Fibroblast of skin of left biceps (primary cell): Measurements from ENCODE around the gene INKA1.
A peak's percentile ranks its signal among the peaks of the same experiment; 100 is the strongest.
"Not testable (repeated sequence)": the region's sequence is repeated elsewhere in the genome, so short reads cannot be mapped to it uniquely, and the experiment has no call there.

Source experiments
- DNase-seq, 2 experiments: peaks; one replicate each; pipeline ENCODE4 v3.0.0-alpha.2; 2013; ENCODE audit warnings: low read depth in 2 of 2

The INKA1 gene

GRCh38 chr3:49807431-49808114, 4.5 kb downstream of the INKA1 start:
- no peak for DNase-seq

DNA sequence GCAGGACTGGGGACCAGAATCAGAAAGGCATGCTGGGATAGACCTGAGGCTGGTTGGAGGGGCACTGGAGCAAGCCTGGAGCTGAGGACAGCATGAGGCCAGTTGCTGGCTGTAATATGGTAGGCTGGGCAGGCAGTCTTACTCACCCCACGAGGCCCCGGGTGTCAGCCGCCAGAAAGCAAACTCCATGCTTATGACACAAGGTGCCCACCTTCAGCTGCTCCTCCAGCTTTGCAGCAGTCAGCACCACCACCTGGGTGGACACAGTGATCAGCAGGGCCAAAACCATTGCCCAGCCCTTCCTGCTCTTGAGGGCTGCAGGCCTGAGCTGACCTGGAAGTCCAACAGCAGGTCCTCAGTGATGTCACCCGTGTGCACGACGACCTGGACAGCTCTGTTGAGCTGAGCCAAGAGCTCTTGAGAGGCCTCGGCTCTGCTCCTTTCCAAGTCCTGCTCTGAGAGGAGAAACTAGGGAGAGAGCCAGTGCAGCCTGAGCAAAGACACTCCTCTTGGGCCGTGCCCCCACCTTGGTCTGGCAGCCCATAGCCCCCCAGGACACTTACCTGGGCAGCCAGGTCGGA, 9.9 kb downstream of the INKA1 start:
- no peak for DNase-seq

- peak; percentile 75 for DNase-seq
Observed at GRCh38 chr3:49813497-49814174, 10.6 kb downstream of the INKA1 start, which contains the start of gene UBA7. TSS of gene UBA7 (minus strand) at chr3:49813953. CDS start at chr3:49813787, 166 bp downstream.

DNA sequence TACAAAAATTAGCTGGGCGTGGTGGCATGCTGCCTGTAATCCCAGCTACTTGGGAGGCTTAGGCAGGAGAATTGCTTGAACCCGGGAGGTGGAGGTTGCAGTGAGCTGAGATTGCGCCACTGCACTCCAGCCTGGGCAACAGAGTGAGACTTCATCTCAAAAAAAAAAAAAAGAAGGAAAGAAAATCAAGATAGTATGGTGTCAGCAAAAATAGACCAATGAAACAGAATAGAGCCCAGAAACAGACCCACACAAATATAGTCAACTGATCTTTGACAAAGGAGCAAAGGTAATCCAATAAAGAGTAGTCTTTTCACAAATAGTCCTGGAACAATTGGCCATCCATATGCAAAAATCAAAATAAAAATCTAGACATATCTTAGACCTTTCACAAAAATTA, 20.1 kb downstream of the INKA1 start:
- DNase-seq: not testable (repeated sequence)

GRCh38 chr3:49826016-49826415, 23.0 kb downstream of the INKA1 start:
- DNase-seq: no peak

DNA sequence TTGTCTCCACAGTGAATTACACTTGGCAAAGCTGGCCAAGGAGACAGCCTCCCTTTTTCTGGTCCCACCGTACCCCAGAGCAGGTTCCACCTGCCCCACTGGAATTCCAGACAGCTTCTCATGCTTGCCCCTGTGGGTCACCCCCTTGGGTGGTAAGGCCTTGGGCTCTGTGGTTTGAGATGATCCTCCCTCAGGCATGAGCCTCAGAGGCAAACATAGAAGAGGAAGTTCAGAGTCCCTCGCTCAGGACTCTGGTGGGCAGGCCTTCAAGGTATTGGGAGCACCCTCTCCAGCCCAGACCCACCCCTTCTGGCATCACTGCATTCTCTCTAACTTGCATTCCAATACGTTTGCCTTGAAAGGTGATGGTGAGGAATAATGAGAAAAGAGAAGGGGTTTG, 28.3 kb downstream of the INKA1 start:
- no peak for DNase-seq

DNA sequence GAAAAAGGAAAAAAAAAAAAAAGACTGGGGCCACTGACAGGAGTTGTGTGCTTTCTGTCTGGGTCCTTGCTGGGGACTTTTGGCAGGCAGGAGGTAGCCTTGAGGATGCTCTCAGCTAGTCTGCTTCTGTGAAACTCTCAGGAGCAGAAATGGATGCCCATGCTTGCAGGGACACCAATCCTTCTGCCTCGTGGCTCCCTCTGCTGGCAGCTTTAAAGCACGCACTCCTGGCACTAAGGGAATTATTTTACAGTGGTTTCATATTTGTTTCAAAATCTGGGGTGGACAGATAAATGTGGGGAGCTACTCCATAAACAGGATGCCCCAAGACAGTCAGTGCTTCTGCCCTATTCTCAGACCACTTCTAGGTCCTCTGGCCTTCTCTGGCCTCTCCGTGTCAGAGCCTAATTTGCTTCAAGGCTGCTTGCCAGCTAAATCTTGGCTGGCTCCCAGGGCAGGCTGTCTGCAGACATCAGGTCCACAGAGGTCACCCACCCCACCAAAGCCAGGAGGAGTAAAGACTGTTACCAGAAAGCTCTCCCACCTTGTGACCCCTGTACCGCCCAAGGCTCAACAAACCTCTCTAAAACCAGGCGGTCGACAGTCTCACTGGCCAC, 36.2 kb downstream of the INKA1 start:
- DNase-seq: peak; percentile 41 to 48

GRCh38 chr3:49840388-49840787, 37.3 kb downstream of the INKA1 start:
- no peak for DNase-seq

DNA sequence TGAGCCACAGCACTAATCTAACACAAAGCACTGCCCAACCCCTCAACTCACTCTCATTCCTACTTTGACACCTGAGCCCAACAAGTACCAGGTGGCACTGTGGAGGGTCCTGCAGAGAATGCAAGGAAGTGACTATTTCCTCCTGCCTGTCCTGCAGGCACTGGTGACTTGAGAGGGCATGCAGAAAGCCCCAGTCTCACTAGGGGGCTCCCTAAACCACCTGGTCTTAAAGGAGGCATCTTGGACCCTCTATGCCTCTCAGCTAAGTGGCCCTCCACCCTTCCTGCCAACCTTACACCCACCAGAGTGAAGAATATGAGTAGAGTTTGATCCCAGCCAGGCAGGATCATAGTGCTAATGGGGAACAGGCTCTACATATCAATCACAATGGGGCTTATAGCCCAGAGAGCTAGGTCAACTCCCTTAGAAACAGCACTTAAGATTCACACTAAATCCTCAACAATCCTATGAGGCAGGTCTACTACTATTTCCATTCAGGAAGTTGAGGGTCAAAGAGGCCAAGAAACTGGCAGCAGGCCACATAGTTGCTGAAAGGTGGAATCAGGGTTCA, 38.1 kb downstream of the INKA1 start:
- DNase-seq: no peak

DNA sequence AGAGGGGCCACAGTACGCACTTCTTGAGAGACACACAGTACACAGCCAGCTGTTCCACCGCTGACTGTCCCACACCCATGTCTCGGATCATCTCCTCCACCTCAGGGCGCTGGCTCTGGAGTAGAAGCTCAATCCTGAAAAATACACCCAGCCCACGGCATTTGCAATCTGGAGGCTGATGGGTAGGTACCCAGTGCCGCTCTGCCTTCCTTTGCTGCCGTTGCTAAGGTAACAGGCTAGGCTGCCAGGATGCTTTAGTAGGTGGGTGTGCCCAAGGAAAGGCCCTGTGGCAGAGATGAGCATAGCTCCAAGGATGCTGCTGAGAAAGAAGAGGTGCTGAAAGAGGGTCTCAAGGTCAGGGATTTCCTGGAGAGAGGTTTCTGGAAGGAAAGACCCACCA, 38.7 kb downstream of the INKA1 start:
- no peak for DNase-seq

DNA sequence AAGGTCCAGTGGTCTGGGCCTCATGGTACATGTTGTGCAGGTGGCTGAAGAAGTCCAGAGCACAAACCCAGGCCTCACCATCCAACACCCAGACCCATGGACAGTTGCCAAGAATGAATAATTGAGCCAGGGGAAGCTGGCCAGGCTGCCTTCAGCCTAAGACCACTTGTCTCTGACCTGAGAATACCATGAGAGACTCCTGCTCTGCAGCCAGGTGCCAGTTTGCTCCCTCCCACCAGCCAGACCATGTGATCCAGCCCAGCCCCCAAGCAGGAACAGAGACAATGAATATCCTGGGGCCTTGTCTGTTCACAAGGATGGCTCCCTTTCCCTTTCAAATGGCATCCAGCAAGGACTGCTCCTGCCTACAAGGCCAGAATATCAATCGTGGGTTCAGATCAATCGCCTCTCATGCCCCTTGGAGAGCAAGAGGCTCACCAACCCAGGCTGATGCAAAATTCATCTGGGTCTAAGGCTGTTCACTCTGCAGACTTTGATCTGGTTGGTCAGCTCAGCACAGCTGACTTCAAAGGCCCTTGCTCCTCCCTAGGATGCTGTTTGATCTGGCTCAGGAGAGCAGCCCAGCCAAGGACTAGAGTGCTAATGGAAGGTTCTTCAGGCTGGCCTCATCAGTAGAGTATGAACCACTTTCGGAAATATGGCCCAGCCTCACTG, 39.9 kb downstream of the INKA1 start:
- no peak for DNase-seq

DNA sequence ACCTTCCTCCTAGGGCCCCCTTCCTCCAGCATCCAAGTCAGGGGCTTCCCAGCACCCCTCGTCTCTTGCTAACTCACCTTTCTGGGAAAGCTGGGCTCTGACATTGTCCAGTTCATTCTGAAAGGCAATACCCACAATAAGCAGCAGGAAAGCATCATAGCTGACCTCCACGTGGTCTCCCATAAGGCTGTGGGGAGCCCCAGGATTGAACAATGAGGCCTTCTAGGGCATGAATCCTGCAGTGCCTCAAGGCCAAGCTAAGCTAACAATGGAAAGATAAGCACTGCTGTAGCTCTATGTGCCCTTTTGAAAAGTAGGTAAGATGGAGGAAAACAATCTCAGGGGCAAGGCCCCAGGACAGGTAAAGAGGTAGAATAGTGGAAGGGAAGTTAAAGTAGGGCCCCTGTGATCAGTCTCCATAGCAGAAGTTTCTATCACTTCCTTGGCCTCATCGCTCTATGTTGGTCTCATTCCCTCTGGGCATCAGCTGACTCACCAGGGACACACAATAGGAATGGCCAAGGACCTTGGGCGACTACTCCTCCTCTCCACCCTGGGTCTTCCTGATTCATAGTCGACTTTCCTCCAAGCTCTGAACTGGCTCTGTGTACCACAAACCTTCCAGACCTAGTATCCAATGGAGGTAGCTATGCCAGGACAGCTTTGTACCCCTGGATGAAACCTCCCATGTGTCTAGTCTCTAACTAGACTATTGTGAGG, 41.6 kb downstream of the INKA1 start:
- no peak for DNase-seq

DNA sequence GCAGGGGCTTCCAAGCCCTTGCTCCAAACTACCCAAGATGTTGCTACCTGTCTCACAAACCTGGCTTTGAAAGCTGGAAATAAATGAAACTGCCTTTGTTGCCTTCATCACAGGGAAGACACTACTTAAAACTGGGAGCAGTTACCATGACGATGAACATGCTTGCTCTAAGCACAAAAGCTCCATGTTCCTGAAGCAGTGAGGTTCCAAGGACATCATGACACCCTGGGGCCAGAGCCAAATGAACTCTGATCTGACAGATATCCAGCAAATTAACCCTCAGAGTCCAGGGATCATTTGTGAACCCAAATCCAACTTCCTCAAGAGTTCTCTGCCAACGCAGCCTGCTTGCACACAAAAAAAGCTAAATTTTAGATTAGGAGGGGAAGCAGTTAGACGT, 42.6 kb downstream of the INKA1 start:
- no peak for DNase-seq
